Endothelial cell (in vitro differentiated cells): ENCODE data around the gene ITGB5. TPM values are rescaled to one million over a fixed set of nuclear protein-coding genes. Genes with fewer than 3 reads are reported as not detected.
"Not testable (repeated sequence)": the region's sequence is repeated elsewhere in the genome, so short reads cannot be mapped to it uniquely, and the experiment has no call there.

Experiments used
- DNase-seq: peaks from one replicate; pipeline ENCODE4 v3.0.0; 2021; ENCODE audit warnings: low spot score
- H3K27ac Mint-ChIP-seq: one replicate; pipeline ENCODE4 v1.8.0; 2021; ENCODE audit warnings: mixed read lengths, inconsistent platforms; ENCODE audit not compliant: unreplicated experiment
- H3K27me3 Mint-ChIP-seq: one replicate; pipeline ENCODE4 v1.8.0; 2021; ENCODE audit warnings: mild to moderate bottlenecking, moderate library complexity, mixed read lengths, inconsistent platforms; ENCODE audit not compliant: unreplicated experiment
- H3K36me3 Mint-ChIP-seq: one replicate; pipeline ENCODE4 v1.8.0; 2021; ENCODE audit warnings: mild to moderate bottlenecking, low read depth, mixed read lengths, inconsistent platforms; ENCODE audit not compliant: unreplicated experiment
- H3K4me1 Mint-ChIP-seq: one replicate; pipeline ENCODE4 v1.8.0; 2021; ENCODE audit warnings: mild to moderate bottlenecking, mixed read lengths, inconsistent platforms; ENCODE audit not compliant: unreplicated experiment
- H3K4me3 Mint-ChIP-seq: one replicate; pipeline ENCODE4 v1.8.0; 2021; ENCODE audit warnings: mild to moderate bottlenecking, mixed read lengths, inconsistent platforms; ENCODE audit not compliant: unreplicated experiment
- H3K9me3 Mint-ChIP-seq: one replicate; pipeline ENCODE4 v1.8.0; 2021; ENCODE audit warnings: mixed read lengths, inconsistent platforms; ENCODE audit not compliant: unreplicated experiment
- CTCF ChIP-seq: fragments of 200-600 bp; sonication (generic); IDR thresholded peaks from one replicate; pipeline ENCODE4 v1.5.0; 2021; ENCODE audit warnings: antibody characterized with exemption; ENCODE audit not compliant: unreplicated experiment
- total RNA-seq: library from RNA; stranded (reverse); fragmentation: NEBNext Ultra II Directional; extraction: Animal tissue kit (Norgen Biotek cat#: 25700); gene quantifications from one replicate; pipeline ENCODE4 v1.2.1, GENCODE V29; 2021; ENCODE audit not compliant: unreplicated experiment

The ITGB5 gene
- total RNA-seq, 1 donor from 2014 or later: 55.2 TPM

GRCh38 chr3:124796477-124796876 is 90.7 kb downstream of the ITGB5 start:
- no peaks in the 10 kb centered on the region for H3K27me3 Mint-ChIP-seq
- no peak overlapping the region for H3K4me3 Mint-ChIP-seq
- no peak overlapping the region for H3K27ac Mint-ChIP-seq
- DNase-seq: no peak
- H3K9me3 Mint-ChIP-seq: no peaks in the 10 kb centered on the region
- no peak for TF ChIP-seq CTCF
- H3K4me1 Mint-ChIP-seq: peaks cover 4% of the 10 kb centered on the region
- peaks cover 16% of the 10 kb centered on the region for H3K36me3 Mint-ChIP-seq

- Mint-ChIP-seq H3K9me3 (no peaks in the 10 kb centered on the region), H3K27ac (no peak overlapping the region), H3K4me1 (peaks cover 5% of the 10 kb centered on the region), H3K27me3 (no peaks in the 10 kb centered on the region), H3K4me3 (no peak overlapping the region), H3K36me3 (peaks cover 16% of the 10 kb centered on the region)
- no peak for DNase-seq
- TF ChIP-seq CTCF: no peak
These were observed 94.0 kb downstream of the ITGB5 start for GRCh38 chr3:124793054-124793739.

GRCh38 chr3:124792341-124793040 is 94.7 kb downstream of the ITGB5 start:
- Mint-ChIP-seq H3K4me3 (no peak overlapping the region), H3K9me3 (no peaks in the 10 kb centered on the region), H3K27ac (no peak overlapping the region), H3K4me1 (peaks cover 5% of the 10 kb centered on the region), H3K27me3 (no peaks in the 10 kb centered on the region), H3K36me3 (peaks cover 16% of the 10 kb centered on the region)
- no peak for TF ChIP-seq CTCF
- DNase-seq: no peak

- Mint-ChIP-seq H3K9me3 (no peaks in the 10 kb centered on the region), H3K4me1 (peaks cover 12% of the 10 kb centered on the region), H3K4me3 (no peak overlapping the region), H3K27me3 (no peaks in the 10 kb centered on the region), H3K36me3 (peaks cover 13% of the 10 kb centered on the region), H3K27ac (no peak overlapping the region)
- TF ChIP-seq CTCF: no peak
- DNase-seq: no peak
These were observed 95.5 kb downstream of the ITGB5 start for GRCh38 chr3:124791639-124792151.

GRCh38 chr3:124791142-124791541 is 96.0 kb downstream of the ITGB5 start:
- no peak for DNase-seq
- peaks cover 13% of the 10 kb centered on the region for H3K36me3 Mint-ChIP-seq
- no peak overlapping the region for H3K4me3 Mint-ChIP-seq
- no peak overlapping the region for H3K27ac Mint-ChIP-seq
- no peaks in the 10 kb centered on the region for H3K9me3 Mint-ChIP-seq
- H3K4me1 Mint-ChIP-seq: peaks cover 16% of the 10 kb centered on the region
- H3K27me3 Mint-ChIP-seq: peaks cover 1% of the 10 kb centered on the region
- no peak for TF ChIP-seq CTCF

- not testable (repeated sequence) for H3K9me3 Mint-ChIP-seq, H3K36me3 Mint-ChIP-seq, H3K27me3 Mint-ChIP-seq, H3K4me3 Mint-ChIP-seq, DNase-seq, H3K27ac Mint-ChIP-seq
- peaks cover 16% of the 10 kb centered on the region for H3K4me1 Mint-ChIP-seq
These were observed 98.1 kb downstream of the ITGB5 start for GRCh38 chr3:124789103-124789502.
